Natural killer cell (primary cell): Measurements from ENCODE around the gene REG4. TPM values are rescaled to one million over a fixed set of nuclear protein-coding genes. Genes with fewer than 3 reads are reported as not detected.

Experiments used
- ATAC-seq, 3 donors: fragments of 150-1000 bp in 2 of 3; fragments of 200-7000 bp in 1 of 3; cut with Tn5 transposase; 1 replicate in 1 of 3; 2 replicates in 2 of 3; pipeline ENCODE4 v1.10.0; 2021; ENCODE audit warnings: mild to moderate bottlenecking in 2 of 3, moderate library complexity in 2 of 3
- DNase-seq, 2 donors: peaks; one replicate each; pipeline versions ENCODE4 v3.0.0 to v3.0.0-alpha.2; 2013 to 2021; ENCODE audit warnings: mixed read lengths in 1 of 2
- H3K27ac ChIP-seq: one replicate; pipeline ENCODE4 v1.5.1; 2013; ENCODE audit warnings: mild to moderate bottlenecking, low read length
- H3K27me3 ChIP-seq: one replicate; pipeline ENCODE4 v1.6.1; 2013; ENCODE audit warnings: low read length; ENCODE audit not compliant: control insufficient read depth, insufficient read depth
- H3K36me3 ChIP-seq: one replicate; pipeline ENCODE4 v1.6.1; 2013; ENCODE audit warnings: low read length; ENCODE audit not compliant: control insufficient read depth, insufficient read depth
- H3K4me1 ChIP-seq: one replicate; pipeline ENCODE4 v1.6.1; 2013; ENCODE audit warnings: low read length; ENCODE audit not compliant: control insufficient read depth, insufficient read depth
- H3K4me3 ChIP-seq: one replicate; pipeline ENCODE4 v1.5.1; 2013; ENCODE audit warnings: low read length
- H3K9me3 ChIP-seq: one replicate; pipeline ENCODE4 v1.6.1; 2013; ENCODE audit warnings: low read length; ENCODE audit not compliant: control insufficient read depth, insufficient read depth
- H3K27ac Mint-ChIP-seq, 2 donors: one replicate each; pipeline ENCODE4 v1.8.0; 2022; ENCODE audit warnings: mild to moderate bottlenecking in 2 of 2, mixed read lengths in 2 of 2, moderate library complexity in 1 of 2
- H3K27me3 Mint-ChIP-seq, 2 donors: one replicate each; pipeline ENCODE4 v1.8.0; 2022; ENCODE audit warnings: low read depth in 2 of 2, mixed read lengths in 2 of 2
- H3K36me3 Mint-ChIP-seq: one replicate; pipeline ENCODE4 v1.8.0; 2022; ENCODE audit warnings: mixed read lengths
- H3K4me1 Mint-ChIP-seq, 2 donors: one replicate each; pipeline ENCODE4 v1.8.0; 2022; ENCODE audit warnings: mixed read lengths in 2 of 2
- H3K4me3 Mint-ChIP-seq: one replicate; pipeline ENCODE4 v1.8.0; 2022; ENCODE audit warnings: mild to moderate bottlenecking, moderate library complexity, mixed read lengths
- H3K9me3 Mint-ChIP-seq, 2 donors: one replicate each; pipeline ENCODE4 v1.8.0; 2022; ENCODE audit warnings: mixed read lengths in 2 of 2
- WGBS: methylation state at CpG from one replicate; pipeline ENCODE4 v1.1.7; 2013; ENCODE audit warnings: missing lambda C conversion rate; ENCODE audit not compliant: insufficient coverage; 5-methylcytosine and 5-hydroxymethylcytosine counted together
- intact Hi-C: fragments of 100-400 bp; cut with micrococcal nuclease; formaldehyde crosslinking; loops from one replicate; pipeline ENCODE4 v1.14.2; 2022
- total RNA-seq, 4 donors: library from RNA; stranded (reverse); fragments of 120-200 nt in 1 of 4; gene quantifications; one replicate each; pipeline versions ENCODE4 v1.2.3 to v1.2.4, GENCODE V29; 2013 to 2022
- TF ChIP-seq, protein P1 (sequence below): fragments of 200-600 bp; IDR thresholded peaks from one replicate; pipeline ENCODE4 v1.8.0; 2022; ENCODE audit warnings: antibody characterized with exemption

Gene REG4
- total RNA-seq, 3 donors from 2014 or later (not counting 1 experiment from before 2014, with no cell fraction given), result not detected

- no peak overlapping the region for H3K27ac ChIP-seq
- DNase-seq (no peak), ATAC-seq (no peak)
- Mint-ChIP-seq H3K36me3 (no peaks in the 10 kb centered on the region), H3K27me3 (peaks cover 8 to 40% of the 10 kb centered on the region in 2 donors), H3K27ac (no peak overlapping the region), H3K9me3 (no peaks in the 10 kb centered on the region), H3K4me3 (no peak overlapping the region), H3K4me1 (no peaks in the 10 kb centered on the region)
- TF ChIP-seq, protein P1, sequence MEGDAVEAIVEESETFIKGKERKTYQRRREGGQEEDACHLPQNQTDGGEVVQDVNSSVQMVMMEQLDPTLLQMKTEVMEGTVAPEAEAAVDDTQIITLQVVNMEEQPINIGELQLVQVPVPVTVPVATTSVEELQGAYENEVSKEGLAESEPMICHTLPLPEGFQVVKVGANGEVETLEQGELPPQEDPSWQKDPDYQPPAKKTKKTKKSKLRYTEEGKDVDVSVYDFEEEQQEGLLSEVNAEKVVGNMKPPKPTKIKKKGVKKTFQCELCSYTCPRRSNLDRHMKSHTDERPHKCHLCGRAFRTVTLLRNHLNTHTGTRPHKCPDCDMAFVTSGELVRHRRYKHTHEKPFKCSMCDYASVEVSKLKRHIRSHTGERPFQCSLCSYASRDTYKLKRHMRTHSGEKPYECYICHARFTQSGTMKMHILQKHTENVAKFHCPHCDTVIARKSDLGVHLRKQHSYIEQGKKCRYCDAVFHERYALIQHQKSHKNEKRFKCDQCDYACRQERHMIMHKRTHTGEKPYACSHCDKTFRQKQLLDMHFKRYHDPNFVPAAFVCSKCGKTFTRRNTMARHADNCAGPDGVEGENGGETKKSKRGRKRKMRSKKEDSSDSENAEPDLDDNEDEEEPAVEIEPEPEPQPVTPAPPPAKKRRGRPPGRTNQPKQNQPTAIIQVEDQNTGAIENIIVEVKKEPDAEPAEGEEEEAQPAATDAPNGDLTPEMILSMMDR, result no peak
- no peak overlapping the region for H3K4me3 ChIP-seq
- no peaks in the 10 kb centered on the region for H3K36me3 ChIP-seq
- intact Hi-C loops, result no loop called here
- H3K9me3 ChIP-seq, result no peaks in the 10 kb centered on the region
- no peaks in the 10 kb centered on the region for H3K4me1 ChIP-seq
- no peaks in the 10 kb centered on the region for H3K27me3 ChIP-seq
- WGBS, result 79% methylated on average over 2 of the region's 3 CpGs
These were observed 27.0 kb downstream of the REG4 start for GRCh38 chr1:119784191-119784781.

DNA sequence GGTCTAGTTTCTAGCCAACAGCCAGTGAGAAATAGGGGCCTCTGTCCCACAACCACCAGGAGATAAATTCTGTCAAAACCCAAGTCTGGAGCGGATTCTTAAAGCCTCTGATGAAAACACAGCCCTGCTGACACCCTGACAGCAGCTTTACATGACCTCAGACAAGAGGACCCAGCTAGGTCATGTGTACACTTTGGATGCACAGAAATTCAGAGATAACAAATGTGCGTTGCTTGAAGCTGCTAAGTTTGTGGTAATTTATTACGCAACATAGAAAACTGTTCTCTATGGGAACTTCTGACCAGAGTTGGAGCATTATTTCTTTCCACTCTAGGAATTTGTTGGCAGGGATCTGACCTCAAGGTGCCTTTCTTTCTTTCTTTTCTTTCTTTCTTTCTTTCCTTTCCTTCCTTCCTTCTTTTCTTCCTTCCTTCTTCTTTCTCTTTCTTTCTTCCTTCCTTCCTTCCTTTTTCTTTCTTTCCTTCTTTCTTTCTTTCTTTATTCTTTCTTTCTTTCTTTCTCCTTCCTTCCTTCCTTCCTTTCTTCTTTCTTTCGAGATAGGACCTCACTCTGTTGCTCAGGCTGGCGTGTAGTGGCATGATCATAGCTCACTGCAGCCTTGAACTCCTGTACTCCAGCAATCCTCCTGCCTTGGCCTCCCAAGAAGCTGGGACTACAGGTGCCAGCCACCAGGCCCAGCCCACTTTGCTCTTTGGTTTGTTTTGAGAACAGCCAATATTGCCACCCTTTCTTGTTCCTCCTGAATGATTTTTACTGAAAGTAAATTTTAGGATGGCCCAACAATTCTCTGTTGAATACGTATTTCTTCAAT is 27.7 kb downstream of the REG4 start:
- Mint-ChIP-seq H3K36me3 (no peaks in the 10 kb centered on the region), H3K27me3 (peaks cover 8 to 40% of the 10 kb centered on the region in 2 donors), H3K4me3 (no peak overlapping the region), H3K27ac (no peak overlapping the region), H3K4me1 (no peaks in the 10 kb centered on the region), H3K9me3 (no peaks in the 10 kb centered on the region)
- intact Hi-C loops, result no loop called here
- TF ChIP-seq, protein P1, result no peak
- Histone ChIP-seq H3K27ac (no peak overlapping the region), H3K9me3 (no peaks in the 10 kb centered on the region), H3K36me3 (no peaks in the 10 kb centered on the region), H3K27me3 (no peaks in the 10 kb centered on the region), H3K4me3 (no peak overlapping the region), H3K4me1 (no peaks in the 10 kb centered on the region)
- no peak for DNase-seq
- ATAC-seq, result no peak
- WGBS, result 76% methylated on average over 6 of the region's 6 CpGs

- Mint-ChIP-seq H3K27me3 (peaks cover 10 to 40% of the 10 kb centered on the region in 2 donors), H3K4me1 (no peaks in the 10 kb centered on the region), H3K36me3 (no peaks in the 10 kb centered on the region), H3K27ac (no peak overlapping the region), H3K4me3 (no peak overlapping the region), H3K9me3 (no peaks in the 10 kb centered on the region)
- no peaks in the 10 kb centered on the region for H3K27me3 ChIP-seq
- H3K36me3 ChIP-seq, result no peaks in the 10 kb centered on the region
- no peaks in the 10 kb centered on the region for H3K4me1 ChIP-seq
- DNase-seq (no peak), ATAC-seq (no peak)
- no peak overlapping the region for H3K27ac ChIP-seq
- TF ChIP-seq, protein P1, result no peak
- 79% methylated on average over 5 of the region's 7 CpGs for WGBS
- intact Hi-C loops, result no loop called here
- H3K9me3 ChIP-seq, result no peaks in the 10 kb centered on the region
- H3K4me3 ChIP-seq, result no peak overlapping the region
These were observed 28.5 kb downstream of the REG4 start for GRCh38 chr1:119782631-119783325.
